Stimulated activated naive CD8-positive, alpha-beta T cell treated with anti-CD3 and anti-CD28 coated beads, Interleukin-15, Interleukin-2, amounts not matched to agents 100 U/mL and 50 U/mL, for 24 hours (primary cell): Measurements from ENCODE around the gene WDFY2.
"Not testable (repeated sequence)": the region's sequence is repeated elsewhere in the genome, so short reads cannot be mapped to it uniquely, and the experiment has no call there.

Experiments
- ATAC-seq: fragments of 150-1000 bp; cut with Tn5 transposase; one replicate; pipeline ENCODE4 v1.10.0; 2021
- DNase-seq: peaks from one replicate; pipeline ENCODE4 v3.0.0; 2021

The WDFY2 gene

DNA sequence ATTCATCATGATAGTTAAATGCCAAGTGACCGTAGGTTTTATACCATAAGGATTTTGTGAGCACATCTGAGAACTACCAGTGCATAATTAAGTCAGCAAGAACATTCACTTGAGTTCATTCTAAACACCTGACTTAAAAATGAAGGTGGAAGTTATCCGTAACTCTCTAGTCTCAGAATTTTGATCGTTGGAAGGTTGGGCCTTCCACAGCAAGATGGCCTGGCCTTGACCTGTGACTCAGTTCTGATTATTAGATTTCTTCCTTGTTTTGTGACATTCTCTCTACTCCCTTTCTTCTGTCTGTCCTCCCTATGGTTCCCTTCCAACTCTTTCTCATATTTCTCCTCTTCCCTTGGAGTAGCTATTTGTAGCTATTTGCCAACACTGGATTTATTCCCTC lies 20.0 kb upstream of the WDFY2 start:
- DNase-seq: no peak
- ATAC-seq: no peak

GRCh38 chr13:51564671-51565070 lies 19.6 kb upstream of the WDFY2 start:
- DNase-seq (no peak), ATAC-seq (no peak)

GRCh38 chr13:51569001-51569400 lies 15.3 kb upstream of the WDFY2 start:
- not testable (repeated sequence) for DNase-seq, ATAC-seq

- no peak for ATAC-seq
- no peak for DNase-seq
Observed at GRCh38 chr13:51576754-51577153, 7.5 kb upstream of the WDFY2 start.

- DNase-seq: no peak
- no peak for ATAC-seq
Observed at GRCh38 chr13:51577690-51578089, 6.6 kb upstream of the WDFY2 start.

- DNase-seq (no peak), ATAC-seq (no peak)
Observed at GRCh38 chr13:51579676-51580075, 4.6 kb upstream of the WDFY2 start.

DNA sequence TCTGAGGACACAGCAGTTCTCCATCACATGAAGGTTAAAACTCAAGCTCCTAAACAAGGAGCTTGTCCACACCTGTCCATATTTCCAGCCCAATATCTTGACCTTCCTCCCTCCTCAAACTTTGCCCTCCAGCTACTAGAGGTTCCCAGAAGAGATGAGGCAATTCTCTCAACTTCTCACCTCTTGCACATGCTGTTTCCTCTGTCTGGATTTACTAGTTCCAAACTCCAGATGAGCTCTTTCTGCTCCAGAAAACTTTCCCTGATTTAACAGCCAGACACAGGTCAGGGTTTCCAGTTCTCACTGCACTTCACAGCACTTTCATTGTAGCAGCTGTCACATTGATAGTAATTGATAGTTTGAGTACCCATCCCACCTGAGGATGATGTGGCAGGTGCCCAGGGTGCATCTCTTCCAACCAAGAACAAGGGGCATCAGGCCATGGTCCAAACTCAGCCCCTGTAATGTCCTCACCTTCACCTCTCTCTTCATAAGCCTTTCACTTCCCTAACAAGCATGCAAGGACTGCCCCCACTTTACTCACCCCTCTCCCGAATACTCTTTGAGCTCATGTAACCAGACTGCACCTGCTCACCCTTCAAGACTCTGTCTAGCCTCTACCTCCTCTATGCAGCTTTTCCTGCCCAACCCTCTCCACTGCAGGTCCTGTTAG lies 3.0 kb upstream of the WDFY2 start:
- DNase-seq: no peak
- ATAC-seq: no peak

- DNase-seq: no peak
Observed at GRCh38 chr13:51583469-51583874, 790 bp upstream of the WDFY2 start.

DNA sequence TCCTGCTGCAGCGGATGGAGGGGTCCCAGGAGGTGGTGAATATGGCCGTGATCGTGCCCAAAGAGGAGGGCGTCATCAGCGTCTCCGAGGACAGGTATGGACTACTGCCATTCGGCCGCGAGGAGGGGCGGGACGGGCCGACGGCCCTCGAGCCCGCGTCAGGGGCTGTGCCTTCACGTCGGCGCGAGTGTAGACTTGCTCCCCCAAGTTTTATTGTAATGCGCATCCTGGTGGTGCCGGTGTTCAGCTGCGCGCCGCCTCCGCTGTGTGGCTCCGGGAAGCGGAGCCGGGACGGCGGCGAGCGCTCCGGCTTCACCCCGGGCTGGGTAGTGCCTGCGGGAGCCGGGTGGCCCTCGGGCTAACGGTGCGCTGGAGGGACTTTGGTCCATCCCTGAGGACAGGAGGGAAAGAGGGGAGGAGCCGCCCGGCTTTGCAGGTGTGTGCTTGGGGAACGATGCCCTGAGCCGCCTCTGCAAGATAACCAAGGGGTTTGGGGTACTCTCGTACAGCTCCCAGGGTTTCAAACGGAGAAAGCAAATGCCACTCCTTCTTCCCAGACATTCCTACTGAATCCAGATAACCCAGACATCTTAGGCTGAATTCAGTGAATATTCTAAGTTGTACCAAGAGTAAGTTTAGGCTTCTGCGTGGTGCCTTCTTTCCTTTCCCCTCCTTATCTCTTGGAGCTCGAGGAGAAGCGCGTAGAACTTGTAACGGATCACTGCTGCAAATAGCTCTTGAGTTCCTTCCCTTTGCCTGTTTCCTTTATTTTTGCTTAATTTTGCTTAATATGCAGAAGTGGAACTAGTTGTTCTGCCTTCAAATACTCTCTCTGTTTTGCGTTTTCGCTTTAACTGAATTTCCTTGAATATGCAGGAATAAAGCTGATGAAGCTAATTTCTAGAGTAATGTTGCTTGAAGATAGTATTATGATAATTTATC lies 740 bp downstream of the WDFY2 start:
- DNase-seq (peak; percentile 75), ATAC-seq (peak; percentile 57)

More at GRCh38 chr13:51583469-51583874, 790 bp upstream of the WDFY2 start:
- ATAC-seq: no peak

GRCh38 chr13:51585696-51586095 lies 1.4 kb downstream of the WDFY2 start:
- ATAC-seq (peak; percentile 17), DNase-seq (no peak)

- no peak for ATAC-seq
Observed at GRCh38 chr13:51587372-51587771, 3.1 kb downstream of the WDFY2 start.

DNA sequence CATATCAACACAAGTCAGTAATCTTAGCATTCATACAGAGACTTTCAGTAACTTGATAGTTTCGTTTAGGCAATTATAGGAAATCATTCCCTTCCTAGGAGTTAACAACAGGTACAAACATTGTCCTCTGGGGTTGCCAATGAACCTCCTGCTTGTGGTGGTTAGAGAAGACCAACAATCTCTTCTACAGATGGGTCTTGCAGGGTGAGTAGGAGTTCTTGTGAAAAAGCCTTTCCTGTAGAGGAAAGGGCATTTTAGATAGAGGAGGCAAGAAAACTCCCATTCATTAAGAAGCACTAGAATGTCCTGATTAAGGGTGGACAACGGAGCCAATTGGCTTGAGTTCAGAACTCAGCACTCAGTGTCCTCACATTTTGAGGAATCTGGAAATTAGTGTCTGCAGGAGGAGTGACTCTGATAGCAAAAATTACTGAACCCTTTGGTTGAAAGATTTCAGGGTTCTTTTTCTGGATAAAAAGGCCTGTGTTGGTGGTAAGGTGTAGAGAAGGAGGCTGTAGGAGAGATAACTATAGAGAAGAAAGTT lies 4.2 kb downstream of the WDFY2 start:
- no peak for DNase-seq
- no peak for ATAC-seq

More at GRCh38 chr13:51587372-51587771, 3.1 kb downstream of the WDFY2 start:
- DNase-seq: no peak

GRCh38 chr13:51589793-51590192 lies 5.5 kb downstream of the WDFY2 start:
- no peak for ATAC-seq
- no peak for DNase-seq

DNA sequence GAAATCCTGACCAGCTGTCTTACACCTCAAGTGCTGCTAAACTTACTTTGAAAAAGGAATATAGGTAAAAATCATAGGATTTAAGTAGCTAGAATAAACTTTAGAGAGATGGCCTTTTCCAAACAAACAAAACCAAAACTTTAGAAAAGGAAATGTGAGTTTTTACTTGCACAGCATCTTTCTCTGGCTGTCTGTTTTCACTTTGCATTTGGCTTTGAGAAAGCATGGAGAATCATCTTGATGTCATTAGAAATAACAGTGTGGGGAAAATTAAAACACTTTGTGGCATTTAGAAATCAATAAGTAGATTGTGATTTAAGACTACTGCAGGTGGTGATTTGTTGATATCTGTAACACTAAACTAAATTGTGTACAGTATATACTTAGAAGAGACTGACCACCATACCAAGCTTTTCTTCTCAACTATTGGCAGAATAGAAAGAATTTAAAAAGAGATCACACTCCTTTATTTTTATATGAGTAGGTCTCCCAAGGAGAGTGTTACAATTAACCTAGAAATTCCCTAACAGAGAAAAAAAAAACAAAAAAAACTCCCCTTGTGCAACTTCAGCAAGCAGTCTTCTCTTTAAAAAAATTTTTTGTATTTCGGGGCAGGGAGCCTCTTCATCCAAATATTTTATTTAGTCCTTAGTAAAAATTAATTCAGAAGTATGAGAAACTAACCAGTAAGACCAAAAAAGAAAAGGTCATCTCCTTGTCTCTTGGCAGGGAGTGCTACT lies 6.1 kb downstream of the WDFY2 start:
- ATAC-seq (no peak), DNase-seq (no peak)

DNA sequence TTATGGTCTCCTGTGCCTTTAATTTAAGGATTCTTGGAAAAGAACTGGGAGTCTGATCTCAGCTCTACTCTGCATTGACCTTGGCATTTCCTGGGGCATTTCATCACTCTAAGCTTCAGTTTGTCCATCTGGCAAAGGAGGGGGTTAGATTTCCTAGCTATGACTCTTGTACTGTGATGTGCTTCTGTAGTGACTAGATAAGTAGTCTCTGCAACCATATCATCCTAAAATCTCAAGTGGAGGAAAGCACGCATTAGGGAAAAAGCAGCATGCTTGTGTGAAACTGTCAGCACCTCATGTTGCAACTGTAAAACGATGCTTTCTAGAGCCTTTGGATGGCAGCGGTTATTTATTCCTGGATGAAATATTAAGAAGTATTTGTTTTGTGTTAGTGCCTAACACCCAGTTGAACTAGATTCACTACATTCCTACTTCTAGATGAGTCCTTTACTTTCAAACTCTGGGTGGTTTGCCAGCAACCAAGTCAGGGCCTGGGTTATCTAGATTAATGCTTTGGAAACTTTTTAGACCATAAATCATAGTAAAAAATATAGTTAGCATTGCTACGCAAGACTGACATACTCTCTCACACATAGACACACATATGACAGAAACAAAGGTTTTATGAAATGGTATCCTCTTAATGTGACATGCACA lies 6.8 kb downstream of the WDFY2 start:
- ATAC-seq: no peak
- DNase-seq: no peak

- not testable (repeated sequence) for DNase-seq, ATAC-seq
Observed at GRCh38 chr13:51591938-51592337, 7.7 kb downstream of the WDFY2 start.

- no peak for ATAC-seq
- DNase-seq: no peak
Observed at GRCh38 chr13:51594432-51594831, 10.2 kb downstream of the WDFY2 start.

GRCh38 chr13:51595416-51595815 lies 11.2 kb downstream of the WDFY2 start:
- ATAC-seq: no peak
- no peak for DNase-seq

GRCh38 chr13:51596541-51596940 lies 12.3 kb downstream of the WDFY2 start:
- ATAC-seq: no peak
- no peak for DNase-seq

DNA sequence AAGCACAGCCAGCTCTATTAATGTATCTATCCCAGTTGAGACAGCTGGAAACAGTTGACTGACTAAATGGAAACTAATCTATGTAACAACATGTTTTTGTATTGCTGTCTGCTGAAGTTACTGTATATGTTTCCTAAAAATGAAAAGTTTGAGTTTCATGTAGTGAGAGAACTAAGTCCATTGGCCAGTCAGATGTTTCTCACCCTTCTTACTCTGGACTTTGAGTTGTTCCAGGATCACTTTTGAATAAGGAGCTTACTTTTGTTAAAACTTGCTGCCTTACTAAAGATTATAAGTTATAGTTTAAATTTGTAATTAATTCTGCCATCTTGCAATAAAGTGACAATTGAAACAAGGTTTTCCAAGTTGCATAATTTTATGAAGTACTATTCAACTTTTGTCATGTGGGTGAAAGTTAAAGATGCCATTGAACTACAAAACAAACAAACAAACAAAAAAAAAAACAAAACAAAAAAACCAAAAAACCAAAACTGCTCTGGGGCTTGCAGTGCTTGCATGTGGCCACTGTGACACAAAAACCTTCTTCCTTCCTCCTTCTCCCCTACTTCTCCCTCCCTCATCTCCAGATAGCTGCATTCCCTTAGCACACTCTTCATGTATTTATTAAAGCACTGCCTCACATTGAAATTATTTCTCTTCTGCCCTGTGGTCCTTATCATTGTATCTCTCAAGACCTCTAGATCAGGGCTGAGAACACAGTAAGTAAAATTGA lies 15.3 kb downstream of the WDFY2 start:
- no peak for DNase-seq
- ATAC-seq: no peak

GRCh38 chr13:51600703-51601102 lies 16.4 kb downstream of the WDFY2 start:
- no peak for DNase-seq
- ATAC-seq: no peak
